Anterior cingulate cortex (tissue), 58 donors: ENCODE measurements around the gene PFN4.

Experiments
- DNase-seq, 58 donors: peaks; one replicate each; lab custom pipeline; 2025; lab: John Stamatoyannopoulos, UW

Gene PFN4

GRCh38 chr2:24082787-24083566, 40.2 kb downstream of the PFN4 start:
- no peak for DNase-seq

DNA sequence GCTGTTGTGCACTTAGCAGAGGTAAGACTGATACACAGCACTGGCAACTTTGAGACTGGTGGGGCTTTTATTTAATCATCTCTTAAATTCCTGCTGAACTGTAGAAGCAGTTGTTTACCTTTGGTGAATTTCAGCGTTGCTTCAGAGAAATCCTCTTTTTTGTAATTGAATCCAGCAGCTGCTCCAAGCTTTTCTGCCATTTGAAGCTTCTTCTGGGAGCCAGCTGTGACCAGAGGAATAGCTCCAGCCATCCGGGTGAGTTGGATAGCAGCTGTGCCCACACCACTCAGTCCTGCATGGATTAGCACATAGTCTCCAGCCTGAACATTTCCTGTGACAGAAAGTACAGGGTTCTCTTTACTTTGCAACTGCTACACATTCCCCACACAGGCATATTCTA, 42.4 kb downstream of the PFN4 start:
- no peak for DNase-seq

DNA sequence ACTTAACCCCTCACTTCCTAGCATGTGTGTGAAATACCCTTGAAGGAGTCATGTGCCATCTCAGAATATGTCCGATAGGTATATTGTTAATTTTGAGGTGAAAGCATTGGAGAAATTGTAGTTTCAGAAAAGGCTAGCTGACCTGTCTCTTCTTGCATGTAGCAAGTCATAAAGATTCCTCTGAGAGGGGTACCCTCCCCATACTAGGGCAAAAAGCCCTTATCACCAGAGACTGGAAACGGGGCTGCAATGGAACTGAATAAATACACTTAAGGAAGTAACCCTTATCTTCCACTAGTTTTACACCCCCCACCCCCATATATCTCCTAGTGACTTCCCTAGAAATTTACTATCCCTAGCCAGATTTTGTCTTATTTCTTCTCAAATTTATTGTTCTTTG, 45.3 kb downstream of the PFN4 start:
- DNase-seq, result no peak

- peak in 12 of 58 donors; percentile 2 to 41 (median 26) for DNase-seq
Observed at GRCh38 chr2:24077535-24077877, 45.6 kb downstream of the PFN4 start.

GRCh38 chr2:24076849-24077534, 46.1 kb downstream of the PFN4 start:
- DNase-seq, result peak in 38 of 58 donors; percentile 7 to 75 (median 42)

- DNase-seq, result peak; percentile 75 to 98 (median 95)
Observed at GRCh38 chr2:24075915-24076848, 47.0 kb downstream of the PFN4 start, which contains the start of gene SF3B6. SF3B6 (minus strand) TSS chr2:24076326; CDS start chr2:24076229, 97 bp downstream.

- peak in 1 of 58 donors; percentile 5 for DNase-seq
Observed at GRCh38 chr2:24075259-24075658, 47.9 kb downstream of the PFN4 start.

- DNase-seq, result no peak
Observed at GRCh38 chr2:24073816-24074215, 49.3 kb downstream of the PFN4 start.

- DNase-seq, result no peak
Observed at GRCh38 chr2:24072259-24072658, 50.9 kb downstream of the PFN4 start.

DNA sequence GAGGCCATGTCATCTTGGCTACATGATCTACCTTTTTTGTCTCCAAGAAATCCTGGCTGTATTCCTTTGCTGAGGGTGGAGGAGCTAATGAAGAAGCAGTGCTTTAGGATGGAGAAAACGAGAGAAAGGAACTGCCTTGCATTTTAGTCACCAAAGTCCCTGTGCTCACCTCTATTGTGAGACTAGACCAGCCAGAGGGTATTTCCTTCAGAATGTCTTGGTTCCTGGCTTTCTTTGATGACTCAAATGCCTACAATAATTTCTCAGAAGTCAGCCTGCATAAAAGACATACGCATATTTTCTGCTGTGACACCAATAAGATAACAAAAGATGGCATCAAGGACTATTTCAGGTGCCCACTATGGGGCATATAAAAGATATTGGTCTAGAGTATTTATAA, 57.8 kb downstream of the PFN4 start:
- no peak for DNase-seq
